ENCODE data around the gene ARHGAP15.

Gene ARHGAP15

DNA sequence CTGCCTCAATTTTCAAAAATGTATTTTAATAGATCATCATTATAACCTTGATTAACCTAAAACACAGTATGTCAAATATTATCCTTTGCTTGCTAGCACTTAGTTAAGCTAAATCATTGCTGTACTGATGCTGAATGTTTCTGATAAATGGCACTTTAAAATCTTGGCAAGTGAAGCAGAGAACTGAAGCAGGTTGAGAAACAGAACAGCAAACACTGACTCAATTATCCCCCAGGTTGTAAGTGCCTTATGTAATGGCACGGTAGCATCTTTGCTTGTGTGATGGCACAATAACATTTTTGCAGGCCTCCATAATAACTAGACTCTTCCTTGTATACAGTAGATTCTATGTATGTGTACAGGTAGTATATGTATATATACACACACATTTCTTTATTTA, 33.8 kb downstream of the ARHGAP15 start:
- in situ Hi-C loops (cut with HindIII; ENCODE audit: low pct_unique_long_range_greater_than_20kb, low sequenced_read_pairs) = no loop called here
- TF ChIP-seq JUND (IDR thresholded peaks at IDR 0.05; ENCODE audit: low read depth) = no peak
- peak in 1 of 2 experiments; percentile 88 for DNase-seq (ENCODE audit: low read depth in 1 of 2, low spot score in 1 of 2)

DNA sequence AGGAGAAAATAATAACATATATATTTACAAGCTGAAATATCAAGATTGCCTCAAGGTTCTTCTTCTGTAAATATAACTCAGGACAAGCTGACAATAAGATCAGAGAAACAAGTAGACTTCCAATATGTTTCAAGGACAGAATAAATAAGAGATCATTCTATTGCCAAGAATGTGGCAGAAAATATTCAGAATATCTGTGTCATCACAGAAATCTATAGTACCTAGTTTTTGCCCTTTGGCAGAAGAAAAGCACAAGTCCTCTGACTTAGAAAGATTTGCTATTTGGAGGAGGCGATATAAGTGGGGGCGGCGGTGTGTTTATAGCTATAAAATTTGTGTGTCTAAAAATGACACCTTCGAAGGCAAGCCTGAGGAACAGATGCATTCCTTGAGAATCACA, 34.3 kb downstream of the ARHGAP15 start:
- in situ Hi-C loops (cut with HindIII; ENCODE audit: low pct_unique_long_range_greater_than_20kb, low sequenced_read_pairs) = no loop called here
- peak in 1 of 2 experiments; percentile 87 for DNase-seq (ENCODE audit: low read depth in 1 of 2, low spot score in 1 of 2)
- peak; percentile 82; the same call in 1 of the 2 replicates for TF ChIP-seq JUND (IDR thresholded peaks at IDR 0.05; ENCODE audit: low read depth)

DNA sequence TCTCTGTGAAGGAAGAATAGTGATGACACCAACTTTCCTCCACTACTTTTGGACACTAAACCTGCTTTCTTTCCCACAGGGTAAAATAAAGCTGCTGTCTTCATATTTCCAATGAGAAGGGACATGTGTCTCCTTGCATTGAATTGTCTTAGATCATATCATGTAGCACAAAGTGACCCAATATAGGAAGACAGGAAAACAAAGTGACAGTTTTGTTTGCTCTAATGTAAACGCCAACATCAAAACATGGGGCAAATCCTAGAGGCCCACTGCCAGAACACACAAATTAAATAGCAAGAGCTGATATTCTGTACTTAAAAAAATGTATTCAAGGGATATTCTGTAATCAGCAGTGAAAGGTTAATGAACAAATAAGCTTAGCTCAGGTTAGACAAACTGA, 36.1 kb downstream of the ARHGAP15 start:
- DNase-seq (ENCODE audit: low read depth in 1 of 2, low spot score in 1 of 2) = peak in 1 of 2 experiments; percentile 90
- in situ Hi-C loops (cut with HindIII; ENCODE audit: low pct_unique_long_range_greater_than_20kb, low sequenced_read_pairs) = no loop called here
- TF ChIP-seq JUND (IDR thresholded peaks at IDR 0.05; ENCODE audit: low read depth) = peak; percentile 39; the same call in 1 of the 2 replicates

- in situ Hi-C loops (cut with HindIII; ENCODE audit: low pct_unique_long_range_greater_than_20kb, low sequenced_read_pairs) = no loop called here
- no peak for DNase-seq (ENCODE audit: low read depth in 1 of 2, low spot score in 1 of 2)
- TF ChIP-seq JUND (IDR thresholded peaks at IDR 0.05; ENCODE audit: low read depth) = no peak
Observed at GRCh38 chr2:143169105-143169504, 39.9 kb downstream of the ARHGAP15 start.

DNA sequence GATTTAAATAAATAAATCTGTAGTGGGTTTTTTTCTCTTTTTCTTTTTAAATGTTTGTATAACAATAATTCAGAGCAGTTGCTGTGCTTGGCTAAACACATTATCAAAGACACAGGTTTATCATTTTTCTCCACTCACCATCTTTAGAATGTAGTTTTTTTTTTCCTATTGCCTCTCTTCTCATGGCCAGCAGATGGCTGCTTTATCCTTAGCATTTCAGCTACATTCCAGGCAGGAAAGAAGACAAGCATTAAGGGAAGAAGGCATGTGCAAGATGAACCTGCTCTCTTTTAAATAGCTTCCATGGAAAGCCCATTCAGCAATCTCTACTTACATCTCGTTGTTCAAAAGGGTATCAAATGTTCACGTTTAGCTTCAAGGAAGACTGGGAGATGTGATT, 42.6 kb downstream of the ARHGAP15 start:
- no peak for TF ChIP-seq JUND (IDR thresholded peaks at IDR 0.05; ENCODE audit: low read depth)
- in situ Hi-C loops (cut with HindIII; ENCODE audit: low pct_unique_long_range_greater_than_20kb, low sequenced_read_pairs) = no loop called here
- peak in 1 of 2 experiments; percentile 63 for DNase-seq (ENCODE audit: low read depth in 1 of 2, low spot score in 1 of 2)

GRCh38 chr2:143175438-143175837, 46.2 kb downstream of the ARHGAP15 start:
- in situ Hi-C loops (cut with HindIII; ENCODE audit: low pct_unique_long_range_greater_than_20kb, low sequenced_read_pairs) = no loop called here
- no peak for TF ChIP-seq JUND (IDR thresholded peaks at IDR 0.05; ENCODE audit: low read depth)
- no peak for DNase-seq (ENCODE audit: low read depth in 1 of 2, low spot score in 1 of 2)

DNA sequence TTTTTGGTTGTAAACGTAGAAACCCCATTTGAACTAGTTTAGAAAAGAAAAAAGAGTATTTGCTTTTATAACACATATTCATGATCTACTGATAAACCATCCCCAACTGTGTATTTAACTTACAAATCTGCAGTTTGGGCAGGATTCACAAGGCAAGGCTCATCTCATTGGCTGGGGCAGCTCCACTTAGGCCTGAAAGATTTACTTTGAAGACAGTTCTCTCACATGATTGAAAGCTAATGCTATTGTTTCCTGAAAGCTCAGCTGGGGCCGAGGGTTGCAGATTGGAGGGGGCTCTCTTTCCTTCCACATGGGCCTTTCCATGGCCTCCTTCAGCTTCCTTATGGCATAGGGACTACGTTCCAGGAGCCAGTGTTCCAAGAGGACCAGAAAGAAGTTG, 47.4 kb downstream of the ARHGAP15 start:
- DNase-seq (ENCODE audit: low read depth in 1 of 2, low spot score in 1 of 2) = no peak
- in situ Hi-C loops (cut with HindIII; ENCODE audit: low pct_unique_long_range_greater_than_20kb, low sequenced_read_pairs) = no loop called here
- TF ChIP-seq JUND (IDR thresholded peaks at IDR 0.05; ENCODE audit: low read depth) = no peak

DNA sequence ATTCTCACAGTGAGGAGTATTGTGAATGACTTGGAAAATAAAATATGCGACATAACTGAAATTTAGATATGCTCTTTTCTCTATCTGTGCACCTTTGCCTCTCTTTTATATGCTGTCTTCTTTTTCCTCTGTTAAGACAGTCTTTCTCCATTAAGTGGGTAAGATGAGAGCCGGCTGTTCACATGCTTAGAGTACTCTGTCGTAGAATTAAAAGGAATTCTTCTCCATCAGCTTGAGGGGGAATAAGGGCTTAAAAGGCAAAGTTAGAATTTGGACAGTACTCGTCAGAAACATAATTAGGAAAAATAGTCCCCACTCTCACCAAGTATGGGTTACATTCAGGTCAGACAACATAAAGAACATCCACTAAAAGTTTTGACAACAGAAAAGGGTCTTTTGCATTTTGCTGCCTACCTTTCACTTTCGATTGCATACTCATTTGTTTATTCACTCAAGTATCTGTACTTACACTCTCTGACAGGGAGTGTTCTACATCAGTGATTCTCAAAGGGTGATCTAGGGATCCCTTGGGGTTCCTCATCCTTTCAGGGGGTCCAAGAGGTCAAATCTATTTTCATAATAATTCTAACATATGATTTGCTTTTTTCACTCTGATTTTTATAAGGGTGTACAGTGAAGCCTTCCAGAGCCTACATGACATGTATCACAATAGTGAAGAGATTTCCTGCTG, 48.0 kb downstream of the ARHGAP15 start:
- DNase-seq (ENCODE audit: low read depth in 1 of 2, low spot score in 1 of 2) = no peak
- no peak for TF ChIP-seq JUND (IDR thresholded peaks at IDR 0.05; ENCODE audit: low read depth)
- in situ Hi-C loops (cut with HindIII; ENCODE audit: low pct_unique_long_range_greater_than_20kb, low sequenced_read_pairs) = no loop called here

GRCh38 chr2:143181494-143181893, 52.3 kb downstream of the ARHGAP15 start:
- DNase-seq (ENCODE audit: low read depth in 1 of 2, low spot score in 1 of 2) = no peak
- no peak for TF ChIP-seq JUND (IDR thresholded peaks at IDR 0.05; ENCODE audit: low read depth)
- in situ Hi-C loops (cut with HindIII; ENCODE audit: low pct_unique_long_range_greater_than_20kb, low sequenced_read_pairs) = no loop called here

- in situ Hi-C loops (cut with HindIII; ENCODE audit: low pct_unique_long_range_greater_than_20kb, low sequenced_read_pairs) = no loop called here
- no peak for TF ChIP-seq JUND (IDR thresholded peaks at IDR 0.05; ENCODE audit: low read depth)
- peak in 1 of 2 experiments; percentile 18 for DNase-seq (ENCODE audit: low read depth in 1 of 2, low spot score in 1 of 2)
Observed at GRCh38 chr2:143182649-143183048, 53.4 kb downstream of the ARHGAP15 start.

GRCh38 chr2:143183804-143184463, 54.7 kb downstream of the ARHGAP15 start:
- peak in 1 of 2 experiments; percentile 53 for DNase-seq (ENCODE audit: low read depth in 1 of 2, low spot score in 1 of 2)
- TF ChIP-seq JUND (IDR thresholded peaks at IDR 0.05; ENCODE audit: low read depth) = no peak
- in situ Hi-C loops (cut with HindIII; ENCODE audit: low pct_unique_long_range_greater_than_20kb, low sequenced_read_pairs) = no loop called here

DNA sequence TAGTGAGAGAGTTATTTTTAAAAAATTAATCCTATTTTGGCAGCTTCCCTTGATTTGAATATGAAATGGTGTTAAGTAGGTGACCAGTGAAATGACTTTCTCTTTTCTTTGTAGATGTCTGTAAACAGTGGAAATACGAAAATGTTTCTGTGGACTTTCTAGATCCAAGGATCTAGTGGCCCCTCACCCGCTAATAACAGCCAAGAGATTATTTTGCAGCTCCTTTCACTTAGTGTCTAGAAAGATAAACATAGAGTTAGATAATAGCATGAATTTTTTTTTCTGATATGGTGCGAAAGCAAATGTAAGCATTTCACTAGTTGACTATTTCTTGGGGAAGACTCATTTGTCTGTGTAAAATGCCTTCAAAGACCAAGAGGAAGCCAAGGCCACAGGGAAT, 57.7 kb downstream of the ARHGAP15 start:
- in situ Hi-C loops (cut with HindIII; ENCODE audit: low pct_unique_long_range_greater_than_20kb, low sequenced_read_pairs) = no loop called here
- no peak for TF ChIP-seq JUND (IDR thresholded peaks at IDR 0.05; ENCODE audit: low read depth)
- no peak for DNase-seq (ENCODE audit: low read depth in 1 of 2, low spot score in 1 of 2)

DNA sequence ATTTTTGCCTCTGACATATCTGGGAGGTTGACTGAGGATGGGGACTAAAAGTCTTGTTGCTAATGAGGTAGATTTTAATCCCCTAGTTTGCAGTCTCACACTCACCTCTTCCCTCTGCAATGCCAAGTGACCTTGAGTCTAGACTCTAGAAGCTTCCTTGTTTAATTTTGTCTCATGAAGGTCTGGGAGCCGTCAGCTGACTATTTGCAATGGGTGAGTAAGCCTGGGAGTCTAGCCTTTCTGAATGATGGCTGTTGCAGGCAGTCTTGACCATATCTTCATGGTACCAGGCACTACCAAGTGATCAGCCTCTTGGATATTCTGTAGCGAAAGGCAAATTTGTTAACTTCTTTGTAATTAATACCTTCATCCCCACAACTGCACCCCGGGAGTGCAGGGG, 61.2 kb downstream of the ARHGAP15 start:
- in situ Hi-C loops (cut with HindIII; ENCODE audit: low pct_unique_long_range_greater_than_20kb, low sequenced_read_pairs) = no loop called here
- DNase-seq (ENCODE audit: low read depth in 1 of 2, low spot score in 1 of 2) = no peak
- TF ChIP-seq JUND (IDR thresholded peaks at IDR 0.05; ENCODE audit: low read depth) = no peak

All from T47D (cell line).